Stomach (tissue), 4 donors: ENCODE measurements around the gene TCF23.
"Not testable (repeated sequence)": the region's sequence is repeated elsewhere in the genome, so short reads cannot be mapped to it uniquely, and the experiment has no call there.

Experiments used
- EP300 ChIP-seq: sonication (generic); formaldehyde crosslinking; IDR thresholded peaks from one replicate; pipeline ENCODE4 v1.6.1; 2017; ENCODE audit warnings: antibody characterized with exemption
- POLR2A ChIP-seq, 4 donors: fragments of 450-650 bp; IDR thresholded peaks; one replicate each; pipeline ENCODE4 v1.6.1; 2016; ENCODE audit warnings: antibody characterized with exemption in 4 of 4, control low read depth in 2 of 4, mild to moderate bottlenecking in 1 of 4, moderate library complexity in 1 of 4
- POLR2AphosphoS5 ChIP-seq, 3 donors: sonication (generic); formaldehyde crosslinking; IDR thresholded peaks; one replicate each; pipeline ENCODE4 v1.6.1; 2016; ENCODE audit warnings: antibody characterized with exemption in 3 of 3
- TF ChIP-seq, protein P1 (sequence below), 7 experiments: fragments of 450-650 bp in 4 of 7; fragments of 200-600 bp in 3 of 7; sonication (generic) in 3 of 7; IDR thresholded peaks; one replicate each; pipeline ENCODE4 v1.5.1; 2016 to 2019; ENCODE audit warnings: antibody characterized with exemption in 7 of 7, control low read depth in 2 of 7, mild to moderate bottlenecking in 1 of 7

DNA sequence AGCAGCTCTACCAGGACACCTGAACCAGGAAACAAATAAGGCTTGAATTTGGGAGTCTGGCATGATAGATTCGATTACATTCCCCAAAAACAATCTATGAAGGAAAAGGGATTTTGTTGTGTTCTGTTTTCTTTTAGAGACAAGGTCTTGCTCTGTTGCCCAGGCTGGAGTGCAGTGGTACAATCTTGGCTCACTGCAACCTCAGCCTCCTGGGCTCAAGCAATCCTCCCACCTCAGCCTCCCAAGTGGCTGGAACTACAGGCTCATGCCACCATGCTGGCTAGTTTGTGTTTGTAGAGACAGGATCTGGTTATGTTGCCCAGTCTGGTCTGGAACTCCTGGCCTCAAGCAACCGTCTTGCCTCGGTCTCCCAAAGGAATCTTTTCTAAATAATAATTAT is 49.3 kb downstream of the TCF23 start:
- TF ChIP-seq, protein P1, sequence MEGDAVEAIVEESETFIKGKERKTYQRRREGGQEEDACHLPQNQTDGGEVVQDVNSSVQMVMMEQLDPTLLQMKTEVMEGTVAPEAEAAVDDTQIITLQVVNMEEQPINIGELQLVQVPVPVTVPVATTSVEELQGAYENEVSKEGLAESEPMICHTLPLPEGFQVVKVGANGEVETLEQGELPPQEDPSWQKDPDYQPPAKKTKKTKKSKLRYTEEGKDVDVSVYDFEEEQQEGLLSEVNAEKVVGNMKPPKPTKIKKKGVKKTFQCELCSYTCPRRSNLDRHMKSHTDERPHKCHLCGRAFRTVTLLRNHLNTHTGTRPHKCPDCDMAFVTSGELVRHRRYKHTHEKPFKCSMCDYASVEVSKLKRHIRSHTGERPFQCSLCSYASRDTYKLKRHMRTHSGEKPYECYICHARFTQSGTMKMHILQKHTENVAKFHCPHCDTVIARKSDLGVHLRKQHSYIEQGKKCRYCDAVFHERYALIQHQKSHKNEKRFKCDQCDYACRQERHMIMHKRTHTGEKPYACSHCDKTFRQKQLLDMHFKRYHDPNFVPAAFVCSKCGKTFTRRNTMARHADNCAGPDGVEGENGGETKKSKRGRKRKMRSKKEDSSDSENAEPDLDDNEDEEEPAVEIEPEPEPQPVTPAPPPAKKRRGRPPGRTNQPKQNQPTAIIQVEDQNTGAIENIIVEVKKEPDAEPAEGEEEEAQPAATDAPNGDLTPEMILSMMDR (IDR thresholded peaks at IDR 0.05), result not testable (repeated sequence)
- TF ChIP-seq EP300; POLR2A (IDR thresholded peaks at IDR 0.05); POLR2AphosphoS5 (IDR thresholded peaks at IDR 0.05): not testable (repeated sequence)
